Smooth muscle cell (in vitro differentiated cells): ENCODE measurements around the gene SORCS1. TPM values are rescaled to one million over a fixed set of nuclear protein-coding genes. Genes with fewer than 3 reads are reported as not detected.

Experiments
- DNase-seq: peaks from one replicate; lab custom pipeline; 2025; ENCODE audit not compliant: unreplicated experiment; lab: John Stamatoyannopoulos, UW
- H2AFZ ChIP-seq: fragments of 200-600 bp; sonication (generic); 2 replicates; pipeline ENCODE4 v1.6.0; 2016; ENCODE audit warnings: antibody characterized with exemption, low read depth, mild to moderate bottlenecking
- H3F3A ChIP-seq: fragments of 200-600 bp; sonication (generic); 2 replicates; pipeline ENCODE4 v1.6.0; 2017; ENCODE audit warnings: antibody characterized with exemption, low read depth
- H3K27ac ChIP-seq: fragments of 200-600 bp; sonication (generic); 2 replicates; pipeline ENCODE4 v1.5.1; 2016; ENCODE audit warnings: low read depth, mild to moderate bottlenecking
- H3K27me3 ChIP-seq: fragments of 200-600 bp; sonication (generic); 2 replicates; pipeline ENCODE4 v1.6.1; 2016; ENCODE audit warnings: low read depth, mild to moderate bottlenecking
- H3K36me3 ChIP-seq: fragments of 200-600 bp; sonication (generic); 2 replicates; pipeline ENCODE4 v1.5.1; 2016; ENCODE audit warnings: low read depth
- H3K4me1 ChIP-seq: fragments of 200-600 bp; sonication (generic); 2 replicates; pipeline ENCODE4 v1.5.1; 2016; ENCODE audit warnings: low read depth
- H3K4me2 ChIP-seq: fragments of 200-600 bp; sonication (generic); 2 replicates; pipeline ENCODE4 v1.6.0; 2016; ENCODE audit warnings: mild to moderate bottlenecking
- H3K4me3 ChIP-seq: fragments of 200-600 bp; sonication (generic); 2 replicates; pipeline ENCODE4 v1.5.1; 2016; ENCODE audit warnings: mild to moderate bottlenecking
- H3K79me2 ChIP-seq: fragments of 200-600 bp; sonication (generic); 2 replicates; pipeline ENCODE4 v1.6.0; 2016; ENCODE audit warnings: low read depth, mild to moderate bottlenecking
- H3K9ac ChIP-seq: fragments of 200-600 bp; sonication (generic); 2 replicates; pipeline ENCODE4 v1.6.0; 2016; ENCODE audit warnings: low read depth
- H3K9me3 ChIP-seq: fragments of 200-600 bp; sonication (generic); replicated peaks from 2 replicates; pipeline ENCODE4 v1.5.1; 2016; ENCODE audit warnings: low read depth
- H4K20me1 ChIP-seq: fragments of 200-600 bp; sonication (generic); 2 replicates; pipeline ENCODE4 v1.6.0; 2016; ENCODE audit warnings: low read depth
- CTCF ChIP-seq: fragments of 200-600 bp; sonication (generic); IDR thresholded peaks from 2 replicates; pipeline ENCODE4 v1.5.1; 2017; ENCODE audit warnings: borderline replicate concordance, mild to moderate bottlenecking, antibody characterized with exemption; ENCODE audit not compliant: insufficient read depth, poor library complexity, severe bottlenecking
- whole genome bisulfite sequencing: methylation state at CpG from one replicate; pipeline ENCODE4 v1.1.7; 2016; ENCODE audit warnings: low lambda C conversion rate; 5-methylcytosine and 5-hydroxymethylcytosine counted together
- polyA plus RNA-seq: library from polyadenylated mRNA; unstranded; fragments of >200 nt; fragmentation: Nextera tagmentation; extraction: Ambion mirVana; gene quantifications from 2 replicates; pipeline ENCODE4 v1.2.1, GENCODE V29; 2016
- total RNA-seq: library from RNA; depleted of rRNA; stranded (reverse); fragments of >200 nt; gene quantifications from 2 replicates; pipeline ENCODE4 v1.2.3, GENCODE V29; 2014

The SORCS1 gene
- total and polyA plus RNA-seq, 2 experiments from 2014 or later = 0.67 TPM; not detected in 1

- H3K79me2 ChIP-seq = no peaks in the 10 kb centered on the region
- H3K27ac ChIP-seq = peak overlapping the region; percentile 49
- H3K4me1 ChIP-seq = no peaks in the 10 kb centered on the region
- H3K9me3 ChIP-seq = no peaks in the 10 kb centered on the region
- H4K20me1 ChIP-seq = no peaks in the 10 kb centered on the region
- no peak for TF ChIP-seq CTCF
- 88% methylated on average over 7 of the region's 7 CpGs for WGBS
- H3K9ac ChIP-seq = no peak overlapping the region
- H3K27me3 ChIP-seq = no peaks in the 10 kb centered on the region
- H3K4me2 ChIP-seq = peak overlapping the region; percentile 43
- no peak for DNase-seq
- H3K36me3 ChIP-seq = no peaks in the 10 kb centered on the region
- no peak overlapping the region for H3K4me3 ChIP-seq
- H3F3A ChIP-seq = peaks cover 4% of the 10 kb centered on the region
- no peak overlapping the region for H2AFZ ChIP-seq
These were observed 606.4 kb downstream of the SORCS1 start for GRCh38 chr10:106557951-106558733.

- Histone ChIP-seq H3K79me2 (no peaks in the 10 kb centered on the region), H3F3A (peaks cover 4% of the 10 kb centered on the region), H4K20me1 (no peaks in the 10 kb centered on the region), H3K4me3 (no peak overlapping the region), H3K9me3 (no peaks in the 10 kb centered on the region), H2AFZ (no peak overlapping the region), H3K4me2 (peak overlapping the region; percentile 43), H3K27ac (peak overlapping the region; percentile 49), H3K9ac (no peak overlapping the region), H3K27me3 (no peaks in the 10 kb centered on the region), H3K36me3 (no peaks in the 10 kb centered on the region), H3K4me1 (no peaks in the 10 kb centered on the region)
- TF ChIP-seq CTCF = no peak
- no peak for DNase-seq
These were observed 607.5 kb downstream of the SORCS1 start for GRCh38 chr10:106557053-106557452.

- H3K4me2 ChIP-seq = no peak overlapping the region
- H3K36me3 ChIP-seq = no peaks in the 10 kb centered on the region
- no peaks in the 10 kb centered on the region for H4K20me1 ChIP-seq
- H3K4me1 ChIP-seq = no peaks in the 10 kb centered on the region
- DNase-seq = no peak
- H3K4me3 ChIP-seq = no peak overlapping the region
- no peak overlapping the region for H2AFZ ChIP-seq
- no peaks in the 10 kb centered on the region for H3K27me3 ChIP-seq
- no peaks in the 10 kb centered on the region for H3K9me3 ChIP-seq
- H3K79me2 ChIP-seq = no peaks in the 10 kb centered on the region
- H3F3A ChIP-seq = peaks cover 4% of the 10 kb centered on the region
- no peak overlapping the region for H3K27ac ChIP-seq
- 84% methylated on average over 2 of the region's 2 CpGs for WGBS
- TF ChIP-seq CTCF = no peak
- H3K9ac ChIP-seq = no peak overlapping the region
These were observed 608.9 kb downstream of the SORCS1 start for GRCh38 chr10:106555599-106555998.

GRCh38 chr10:106551501-106552062 lies 612.9 kb downstream of the SORCS1 start:
- H3K27ac ChIP-seq = no peak overlapping the region
- H2AFZ ChIP-seq = no peak overlapping the region
- 95% methylated on average over 4 of the region's 4 CpGs for WGBS

More at GRCh38 chr10:106551501-106552062, 612.9 kb downstream of the SORCS1 start:
- TF ChIP-seq CTCF = no peak
- H3K4me1 ChIP-seq = no peaks in the 10 kb centered on the region
- no peak overlapping the region for H3K4me3 ChIP-seq
- no peaks in the 10 kb centered on the region for H3K9me3 ChIP-seq
- H3K4me2 ChIP-seq = no peak overlapping the region
- no peaks in the 10 kb centered on the region for H3K79me2 ChIP-seq
- DNase-seq = no peak
- H3K36me3 ChIP-seq = no peaks in the 10 kb centered on the region
- H3K27me3 ChIP-seq = no peaks in the 10 kb centered on the region
- no peak overlapping the region for H3K9ac ChIP-seq
- no peaks in the 10 kb centered on the region for H3F3A ChIP-seq
- no peaks in the 10 kb centered on the region for H4K20me1 ChIP-seq
